Spleen (tissue), 11 donors: ENCODE measurements around the gene HEPACAM. TPM values are rescaled to one million over a fixed set of nuclear protein-coding genes. Genes with fewer than 3 reads are reported as not detected.

Experiments
- DNase-seq: peaks from one replicate; pipeline ENCODE4 v3.0.0-alpha.2; 2020
- H3K27ac ChIP-seq, 8 donors: fragments of 200-600 bp; sonication (generic) in 7 of 8; 1 replicate in 4 of 8; 2 replicates in 4 of 8; pipeline versions ENCODE4 v1.5.0 to v1.8.0; 2016 to 2021; ENCODE audit warnings: inconsistent platforms in 4 of 8, mild to moderate bottlenecking in 4 of 8, moderate library complexity in 1 of 8
- H3K27me3 ChIP-seq, 7 donors: fragments of 200-600 bp; sonication (generic) in 6 of 7; replicated peaks in 1 of 7; 1 replicate in 4 of 7; 2 replicates in 3 of 7; pipeline versions ENCODE4 v1.5.0 to v1.8.0; 2016 to 2021; ENCODE audit warnings: inconsistent platforms in 3 of 7, mild to moderate bottlenecking in 1 of 7
- H3K36me3 ChIP-seq, 6 donors: fragments of 200-600 bp; sonication (generic) in 5 of 6; 1 replicate in 4 of 6; 2 replicates in 2 of 6; pipeline versions ENCODE4 v1.5.0 to v1.8.0; 2016 to 2021; ENCODE audit warnings: inconsistent platforms in 2 of 6
- H3K4me1 ChIP-seq, 6 donors: fragments of 200-600 bp; sonication (generic) in 5 of 6; 1 replicate in 3 of 6; 2 replicates in 3 of 6; pipeline versions ENCODE4 v1.5.0 to v1.8.0; 2016 to 2021; ENCODE audit warnings: inconsistent platforms in 3 of 6
- H3K4me3 ChIP-seq, 8 donors: fragments of 200-600 bp; sonication (generic) in 7 of 8; 1 replicate in 4 of 8; 2 replicates in 4 of 8; pipeline versions ENCODE4 v1.5.0 to v1.8.0; 2016 to 2021; ENCODE audit warnings: inconsistent platforms in 4 of 8, mild to moderate bottlenecking in 4 of 8, moderate library complexity in 2 of 8
- H3K9me3 ChIP-seq, 8 donors: fragments of 200-600 bp; sonication (generic) in 7 of 8; 1 replicate in 4 of 8; 2 replicates in 4 of 8; pipeline versions ENCODE4 v1.5.0 to v1.8.0; 2016 to 2021; ENCODE audit warnings: inconsistent platforms in 4 of 8
- POLR2A ChIP-seq, 3 donors: fragments of 450-650 bp; IDR thresholded peaks; one replicate each; pipeline ENCODE4 v1.5.1; 2017; ENCODE audit warnings: antibody characterized with exemption in 3 of 3, mild to moderate bottlenecking in 1 of 3
- POLR2AphosphoS5 ChIP-seq, 3 donors: sonication (generic); formaldehyde crosslinking; IDR thresholded peaks; one replicate each; pipeline ENCODE4 v1.5.1; 2017; ENCODE audit warnings: antibody characterized with exemption in 3 of 3
- WGBS, 5 donors: extraction: QIAGEN DNeasy Blood & Tissue Kit in 3 of 5; methylation state at CpG; one replicate each; pipeline versions ENCODE4 v1.1.5 to v1.1.7; 2013 to 2018; 5-methylcytosine and 5-hydroxymethylcytosine counted together
- intact Hi-C: fragments of 100-400 bp; cut with DNase I; formaldehyde crosslinking; loops from one replicate; pipeline ENCODE4 v1.15.0; 2023; ENCODE audit warnings: low total_unique reads
- polyA plus RNA-seq, 3 donors: library from polyadenylated mRNA; stranded (reverse); fragments of 200-250 nt; gene quantifications; one replicate each; pipeline ENCODE4 v1.2.1, GENCODE V29; 2013
- total RNA-seq, 7 donors: library from RNA; depleted of rRNA in 3 of 7; stranded (reverse); fragments of >200 nt in 3 of 7; fragmentation: NEBNext Ultra II Directional in 4 of 7; extraction: Animal tissue kit (Norgen Biotek cat#: 25700) in 4 of 7; gene quantifications; one replicate each; pipeline versions ENCODE4 v1.1.0 to v1.2.1, GENCODE V29; 2016 to 2021
- TF ChIP-seq, protein P1 (sequence below), 11 experiments: fragments of 200-600 bp in 7 of 11; fragments of 450-650 bp in 4 of 11; sonication (generic) in 4 of 11; IDR thresholded peaks in 8 of 11; conservative IDR thresholded peaks in 3 of 11; 1 replicate in 7 of 11; 2 replicates in 4 of 11; pipeline versions ENCODE4 v1.4.0 to v1.8.0; 2016 to 2021; ENCODE audit warnings: antibody characterized with exemption in 11 of 11, inconsistent platforms in 4 of 11, mild to moderate bottlenecking in 1 of 11
- donor health status: healthy with polysubstance abuse.
- donor health status: DM: no; HTN: no; CAD: no; lungs with moderate emphysema.
- donor health status: DM: no; HTN: no; CAD: no.
- donor health status: Bipolar disorder and iron deficiency.
- donor health status: healthy.
- donor health status: DM: no; HTN: no; CAD: no.
- donor health status: DM: yes; HTN: yes; CAD: no.

HEPACAM gene
- total and polyA plus RNA-seq, 10 donors = 0.04 to 2.7 (median 0.30) TPM; not detected in 6

DNA sequence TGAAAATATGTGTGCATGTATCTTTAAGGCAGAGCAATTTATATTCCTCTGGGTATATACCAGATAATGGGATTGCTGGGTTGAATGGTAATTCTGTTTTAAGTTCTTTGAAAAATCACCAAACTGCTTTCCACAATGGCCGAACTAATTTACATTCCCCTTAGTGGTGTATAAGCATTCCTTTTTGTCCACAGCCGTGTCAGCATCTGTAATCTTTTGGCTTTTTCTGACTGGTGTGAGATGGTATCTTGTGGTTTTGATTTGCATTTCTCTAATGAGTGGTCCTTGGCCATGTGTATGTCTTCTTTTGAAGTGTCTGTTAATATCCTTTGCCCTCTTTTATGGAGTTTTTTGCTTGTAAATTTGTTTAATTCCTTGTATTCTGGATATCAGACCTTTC is 42.5 kb upstream of the HEPACAM start:
- 89 to 92% (median 91%) methylated on average over 2 of the region's 2 CpGs for WGBS, 5 donors
- intact Hi-C loops = no loop called here
- H3K9me3 ChIP-seq = peaks cover 0 to 52% (median 42%) of the 10 kb centered on the region in 8 donors
- H3K4me3 ChIP-seq = no peak overlapping the region
- DNase-seq = no peak
- no peaks in the 10 kb centered on the region for H3K27me3 ChIP-seq
- TF ChIP-seq POLR2A (IDR thresholded peaks at IDR 0.05) (no peak), POLR2AphosphoS5 (IDR thresholded peaks at IDR 0.05) (no peak)
- TF ChIP-seq, protein P1, sequence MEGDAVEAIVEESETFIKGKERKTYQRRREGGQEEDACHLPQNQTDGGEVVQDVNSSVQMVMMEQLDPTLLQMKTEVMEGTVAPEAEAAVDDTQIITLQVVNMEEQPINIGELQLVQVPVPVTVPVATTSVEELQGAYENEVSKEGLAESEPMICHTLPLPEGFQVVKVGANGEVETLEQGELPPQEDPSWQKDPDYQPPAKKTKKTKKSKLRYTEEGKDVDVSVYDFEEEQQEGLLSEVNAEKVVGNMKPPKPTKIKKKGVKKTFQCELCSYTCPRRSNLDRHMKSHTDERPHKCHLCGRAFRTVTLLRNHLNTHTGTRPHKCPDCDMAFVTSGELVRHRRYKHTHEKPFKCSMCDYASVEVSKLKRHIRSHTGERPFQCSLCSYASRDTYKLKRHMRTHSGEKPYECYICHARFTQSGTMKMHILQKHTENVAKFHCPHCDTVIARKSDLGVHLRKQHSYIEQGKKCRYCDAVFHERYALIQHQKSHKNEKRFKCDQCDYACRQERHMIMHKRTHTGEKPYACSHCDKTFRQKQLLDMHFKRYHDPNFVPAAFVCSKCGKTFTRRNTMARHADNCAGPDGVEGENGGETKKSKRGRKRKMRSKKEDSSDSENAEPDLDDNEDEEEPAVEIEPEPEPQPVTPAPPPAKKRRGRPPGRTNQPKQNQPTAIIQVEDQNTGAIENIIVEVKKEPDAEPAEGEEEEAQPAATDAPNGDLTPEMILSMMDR (IDR thresholded peaks at IDR 0.05 in 8 of 11, conservative IDR thresholded peaks at IDR 0.05 in 3 of 11) = no peak
- H3K36me3 ChIP-seq = peaks cover 0 to 15% (median 0%) of the 10 kb centered on the region in 6 donors
- no peak overlapping the region for H3K27ac ChIP-seq
- H3K4me1 ChIP-seq = no peaks in the 10 kb centered on the region

DNA sequence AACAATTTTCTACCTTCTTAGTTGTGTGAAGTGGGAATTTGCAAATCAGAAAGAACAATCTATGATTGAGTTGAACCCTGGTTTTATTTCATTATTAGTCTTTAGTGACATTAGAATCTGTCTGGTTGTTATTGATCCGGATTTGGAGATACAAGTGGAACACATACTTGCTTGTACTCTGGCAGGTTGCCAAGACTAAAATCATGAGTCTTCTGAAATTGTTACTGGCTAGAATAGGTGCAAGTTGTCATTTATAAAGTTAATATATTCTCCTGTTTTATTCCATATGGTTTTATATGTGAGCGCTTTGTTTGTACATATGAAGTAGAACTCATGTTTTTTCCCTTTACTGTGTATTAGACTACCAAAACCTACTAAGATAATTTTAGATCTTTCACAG is 41.2 kb upstream of the HEPACAM start:
- TF ChIP-seq POLR2AphosphoS5 (IDR thresholded peaks at IDR 0.05) = no peak
- TF ChIP-seq, protein P1 (IDR thresholded peaks at IDR 0.05 in 8 of 11, conservative IDR thresholded peaks at IDR 0.05 in 3 of 11) = no peak
- no peak for TF ChIP-seq POLR2A (IDR thresholded peaks at IDR 0.05)
- Histone ChIP-seq H3K4me3 (no peak overlapping the region), H3K4me1 (no peaks in the 10 kb centered on the region), H3K36me3 (peaks cover 0 to 10% (median 0%) of the 10 kb centered on the region in 6 donors), H3K9me3 (peaks cover 0 to 39% (median 29%) of the 10 kb centered on the region in 8 donors), H3K27ac (no peak overlapping the region), H3K27me3 (no peaks in the 10 kb centered on the region)
- WGBS, 5 donors = 81 to 89% (median 88%) methylated on average over 2 of the region's 2 CpGs
- intact Hi-C loops = no loop called here
- DNase-seq = no peak

DNA sequence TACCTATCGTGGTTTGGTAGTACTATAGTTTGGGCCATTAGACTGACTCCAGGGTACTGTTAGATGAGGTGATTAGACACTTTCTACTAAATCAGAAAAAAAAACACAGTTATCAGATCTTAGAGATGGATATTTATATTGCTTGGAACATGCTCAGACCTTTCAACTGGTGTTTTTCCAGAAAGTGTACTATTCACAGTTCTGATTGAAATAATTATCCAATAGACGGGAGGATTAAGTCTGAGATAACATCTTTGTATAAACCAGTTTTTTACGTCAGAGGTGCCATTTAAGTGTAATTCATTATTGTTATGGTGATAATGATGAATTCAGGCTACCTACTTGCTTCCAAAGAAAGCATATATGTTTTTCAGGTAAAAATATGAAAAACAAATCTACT is 40.7 kb upstream of the HEPACAM start:
- no peak overlapping the region for H3K4me3 ChIP-seq
- peaks cover 0 to 34% (median 24%) of the 10 kb centered on the region in 8 donors for H3K9me3 ChIP-seq
- peaks cover 0 to 7% (median 0%) of the 10 kb centered on the region in 6 donors for H3K36me3 ChIP-seq
- no peaks in the 10 kb centered on the region for H3K27me3 ChIP-seq
- TF ChIP-seq POLR2A (IDR thresholded peaks at IDR 0.05) (no peak), POLR2AphosphoS5 (IDR thresholded peaks at IDR 0.05) (no peak)
- no peak overlapping the region for H3K27ac ChIP-seq
- intact Hi-C loops = no loop called here
- no peaks in the 10 kb centered on the region for H3K4me1 ChIP-seq
- WGBS, 5 donors = 91 to 97% (median 95%) methylated on average over 3 of the region's 3 CpGs
- no peak for DNase-seq

DNA sequence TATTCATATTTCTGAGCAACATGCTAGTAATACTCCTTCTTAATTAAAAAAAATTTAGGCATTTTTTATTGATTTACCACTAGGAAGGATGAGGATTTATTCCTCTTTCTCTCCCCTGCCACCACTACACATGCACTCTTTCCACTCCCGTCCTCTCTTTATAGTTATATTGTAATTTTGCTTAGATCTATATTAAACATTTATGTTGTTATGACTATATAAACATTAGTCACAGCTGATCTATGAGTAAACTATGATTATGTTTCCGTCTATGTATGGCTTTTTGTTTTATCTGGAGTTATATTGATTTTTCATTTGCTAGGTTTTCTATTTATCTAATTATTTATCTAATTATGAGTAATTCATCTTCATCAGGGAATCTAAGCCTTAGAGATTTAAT is 36.0 kb upstream of the HEPACAM start:
- peaks cover 0 to 6% (median 0%) of the 10 kb centered on the region in 6 donors for H3K36me3 ChIP-seq
- intact Hi-C loops = loop anchor here (5.0 kb wide), 1 partner anchor 170 kb away; no protein-coding TSS in a partner anchor
- no peaks in the 10 kb centered on the region for H3K4me1 ChIP-seq
- H3K27me3 ChIP-seq = no peaks in the 10 kb centered on the region
- no peak overlapping the region for H3K27ac ChIP-seq
- no peak for DNase-seq
- peaks cover 0 to 5% (median 0%) of the 10 kb centered on the region in 8 donors for H3K9me3 ChIP-seq
- H3K4me3 ChIP-seq = no peak overlapping the region
- 92 to 96% (median 96%) methylated on average over 2 of the region's 2 CpGs for WGBS, 5 donors
- TF ChIP-seq POLR2A (IDR thresholded peaks at IDR 0.05) (no peak), POLR2AphosphoS5 (IDR thresholded peaks at IDR 0.05) (no peak)
- TF ChIP-seq, protein P1 (IDR thresholded peaks at IDR 0.05 in 8 of 11, conservative IDR thresholded peaks at IDR 0.05 in 3 of 11) = no peak
